Stimulated activated CD8-positive, alpha-beta memory T cell treated with anti-CD3 and anti-CD28 coated beads, Interleukin-12 subunit alpha, Interleukin-12 subunit beta, amount 100 ng/mL, for 24 hours (primary cell): ENCODE data around the gene CACUL1.
"Not testable (repeated sequence)": the region's sequence is repeated elsewhere in the genome, so short reads cannot be mapped to it uniquely, and the experiment has no call there.

Experiments
- DNase-seq: peaks from one replicate; pipeline ENCODE4 v3.0.0-alpha.2; 2020; ENCODE audit errors: extremely low read depth

The CACUL1 gene

GRCh38 chr10:118768041-118768919 lies 13.5 kb upstream of the CACUL1 start:
- DNase-seq, result no peak

DNA sequence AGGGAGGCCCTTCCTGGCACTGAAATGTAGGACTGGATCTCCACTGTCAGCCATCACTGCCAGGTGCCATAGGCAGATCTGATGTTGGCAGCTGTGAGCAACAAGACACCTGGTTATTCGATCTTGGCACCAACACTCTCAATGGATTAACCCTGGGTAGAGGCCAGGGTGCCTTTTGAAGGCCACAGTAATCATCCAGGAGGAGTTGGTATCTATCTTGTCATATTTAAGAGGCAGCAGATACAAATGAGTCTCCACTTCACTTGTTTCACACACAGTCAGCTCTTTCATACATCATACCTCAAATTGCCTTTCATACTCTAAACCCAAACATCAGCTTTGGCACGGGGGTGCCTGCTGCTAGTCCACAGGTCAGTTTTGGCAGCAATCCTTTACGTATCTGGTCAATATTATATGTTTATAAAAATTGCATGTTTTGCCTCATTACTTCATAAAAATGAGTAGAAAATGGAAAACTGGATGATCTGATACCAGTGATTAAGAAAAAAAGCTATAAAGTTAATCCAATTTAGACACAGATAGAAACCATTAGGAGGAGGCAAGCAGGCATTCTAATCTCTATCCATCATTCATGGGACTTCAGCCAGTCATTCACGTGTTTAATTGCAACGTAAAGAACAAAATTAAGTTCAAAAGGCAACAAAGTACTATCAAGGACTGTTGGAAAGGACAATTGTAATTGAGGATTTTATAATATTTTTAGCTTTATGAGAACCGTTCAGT lies 12.7 kb upstream of the CACUL1 start:
- no peak for DNase-seq

DNA sequence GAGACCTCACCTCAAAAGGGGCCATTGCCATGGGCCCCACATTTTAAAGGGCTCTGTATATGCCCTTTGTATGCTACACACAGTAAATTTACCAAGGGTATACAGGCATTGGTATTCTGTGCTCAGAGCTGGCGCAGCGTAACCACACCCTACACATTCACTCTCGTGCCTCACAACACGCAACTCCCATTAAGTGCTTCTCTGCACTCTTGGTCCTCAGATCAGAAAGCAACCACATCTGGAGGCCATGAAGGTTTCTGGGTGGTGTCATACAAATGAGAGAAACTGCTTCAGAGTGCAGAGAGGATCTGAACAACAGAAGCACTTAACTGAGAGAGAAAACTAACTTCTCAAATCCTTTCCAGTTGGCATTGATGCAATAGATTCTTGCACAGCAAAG lies 9.4 kb upstream of the CACUL1 start:
- no peak for DNase-seq

- DNase-seq, result no peak
These were observed 8.6 kb upstream of the CACUL1 start for GRCh38 chr10:118763202-118763988.

- no peak for DNase-seq
These were observed 5.5 kb upstream of the CACUL1 start for GRCh38 chr10:118760265-118760664.

- DNase-seq, result no peak
These were observed 3.7 kb upstream of the CACUL1 start for GRCh38 chr10:118758449-118758848.

- no peak for DNase-seq
These were observed 578 bp downstream of the CACUL1 start for GRCh38 chr10:118754229-118754555.

DNA sequence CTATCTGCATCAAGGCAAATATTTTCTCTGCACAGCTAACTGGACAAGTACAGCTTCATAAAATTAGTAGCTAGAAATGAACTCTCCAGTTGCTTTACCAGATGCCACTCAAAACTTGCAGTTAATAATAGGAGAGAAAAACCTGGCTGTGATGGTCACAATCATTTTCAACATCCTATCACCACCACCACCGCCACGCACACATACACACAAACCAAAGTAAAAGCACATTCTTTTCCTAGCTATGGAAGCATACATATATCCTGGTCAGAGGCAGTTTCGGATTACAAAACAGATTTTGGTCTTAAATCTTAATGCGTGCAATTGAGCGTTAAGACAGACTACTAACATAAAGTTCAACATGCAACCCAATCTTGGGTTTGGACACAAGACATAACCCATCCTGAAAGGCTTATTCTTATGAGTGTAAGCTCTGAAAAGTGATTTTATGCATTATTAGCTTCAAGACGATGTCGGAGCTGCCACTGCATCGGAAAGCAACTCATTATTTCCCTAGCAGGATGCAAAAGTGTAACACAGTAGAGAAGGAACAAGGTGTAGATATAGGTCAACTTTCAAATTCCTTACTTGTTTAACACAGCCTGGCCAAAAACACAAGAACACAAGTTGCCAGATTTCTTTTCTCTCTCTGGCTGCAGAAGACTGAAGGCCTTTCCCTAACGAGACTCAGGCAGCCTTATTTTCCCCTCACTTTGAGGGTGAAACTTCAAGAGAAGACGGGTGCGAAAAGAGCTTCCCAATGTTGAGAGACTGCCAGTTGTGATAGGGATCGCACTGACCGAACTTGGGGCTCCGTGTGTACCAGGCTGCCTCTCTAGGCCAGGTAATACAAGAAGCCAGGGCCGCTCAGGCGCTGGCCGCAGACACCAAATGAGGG lies 1.2 kb downstream of the CACUL1 start:
- DNase-seq, result no peak

- DNase-seq, result no peak
These were observed 2.4 kb downstream of the CACUL1 start for GRCh38 chr10:118752409-118752808.

DNA sequence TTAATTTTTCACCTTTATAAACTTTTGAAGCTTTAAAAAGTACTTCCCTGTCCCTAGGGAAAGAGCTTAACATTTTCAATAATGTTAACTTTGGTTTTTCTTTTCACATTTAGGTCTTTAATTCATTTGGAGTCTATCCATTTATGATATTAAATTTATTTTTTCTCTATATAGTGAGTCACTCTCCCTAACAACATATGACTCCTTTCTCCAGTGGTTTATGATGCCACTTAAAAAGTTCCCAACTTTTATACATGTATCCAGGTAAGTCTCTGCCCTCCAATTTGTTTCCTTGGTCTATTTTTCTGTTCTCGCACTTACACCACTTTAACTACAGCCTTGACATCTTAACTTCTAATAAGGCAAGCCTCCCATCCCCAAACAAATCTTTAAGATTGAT lies 3.5 kb downstream of the CACUL1 start:
- DNase-seq, result no peak

- no peak for DNase-seq
These were observed 6.7 kb downstream of the CACUL1 start for GRCh38 chr10:118748041-118748440.

DNA sequence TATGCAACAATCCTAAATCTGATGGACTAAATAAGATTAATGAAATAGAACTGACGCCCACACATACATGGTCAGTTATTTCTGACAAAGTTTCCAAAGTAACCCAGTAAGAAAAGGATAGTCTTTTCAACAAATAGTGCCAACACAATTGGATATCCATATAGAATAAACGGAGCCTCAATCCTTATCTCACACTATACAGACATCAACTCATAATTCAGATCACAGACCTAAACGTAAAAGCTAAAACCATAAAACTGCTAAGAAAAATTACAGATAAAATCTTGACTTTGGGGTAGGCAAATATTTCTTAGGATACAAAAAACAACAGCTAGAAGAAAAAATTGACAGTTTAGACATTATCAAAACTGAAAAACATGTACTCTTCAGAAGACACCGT lies 8.5 kb downstream of the CACUL1 start:
- DNase-seq, result no peak

DNA sequence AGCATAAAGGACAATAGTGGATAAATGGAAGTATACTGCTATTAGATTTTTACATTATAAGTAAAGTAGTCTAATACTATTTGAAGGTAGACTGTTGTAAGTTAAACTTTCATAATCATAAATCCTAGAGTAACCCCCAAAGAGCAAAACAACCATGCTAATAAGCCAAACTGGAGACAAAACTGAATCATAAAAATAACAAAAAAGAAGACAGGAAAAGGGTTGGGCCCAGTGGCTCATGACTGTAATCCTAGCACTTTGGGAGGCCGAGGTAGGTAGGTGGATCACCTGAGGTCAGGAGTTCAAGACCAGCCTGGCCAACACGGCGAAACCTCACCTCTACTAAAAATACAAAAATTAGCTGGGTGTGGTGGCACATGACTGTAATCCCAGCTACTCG lies 9.7 kb downstream of the CACUL1 start:
- no peak for DNase-seq

- DNase-seq, result not testable (repeated sequence)
These were observed 10.3 kb downstream of the CACUL1 start for GRCh38 chr10:118744346-118744918.

DNA sequence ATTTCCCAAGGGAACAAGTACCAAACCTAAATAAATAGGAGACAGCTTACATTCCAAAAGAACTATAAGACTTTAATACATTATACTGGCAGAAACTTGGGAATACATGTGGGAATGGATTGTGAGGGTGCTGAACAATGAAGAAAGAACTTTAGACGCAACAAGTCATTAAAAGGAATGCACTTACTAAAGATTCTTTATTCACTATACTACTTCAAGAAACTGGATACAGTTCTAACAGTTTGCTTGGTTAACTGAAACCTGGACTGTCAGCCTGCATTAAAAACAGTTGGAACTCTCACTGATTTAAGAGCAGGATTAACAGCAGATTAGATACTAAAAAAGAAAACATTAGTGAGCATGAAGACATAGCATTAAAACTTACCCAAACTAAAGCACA lies 12.0 kb downstream of the CACUL1 start:
- no peak for DNase-seq

GRCh38 chr10:118742032-118742431 lies 12.7 kb downstream of the CACUL1 start:
- DNase-seq, result no peak

- DNase-seq, result no peak
These were observed 16.4 kb downstream of the CACUL1 start for GRCh38 chr10:118738406-118738805.

DNA sequence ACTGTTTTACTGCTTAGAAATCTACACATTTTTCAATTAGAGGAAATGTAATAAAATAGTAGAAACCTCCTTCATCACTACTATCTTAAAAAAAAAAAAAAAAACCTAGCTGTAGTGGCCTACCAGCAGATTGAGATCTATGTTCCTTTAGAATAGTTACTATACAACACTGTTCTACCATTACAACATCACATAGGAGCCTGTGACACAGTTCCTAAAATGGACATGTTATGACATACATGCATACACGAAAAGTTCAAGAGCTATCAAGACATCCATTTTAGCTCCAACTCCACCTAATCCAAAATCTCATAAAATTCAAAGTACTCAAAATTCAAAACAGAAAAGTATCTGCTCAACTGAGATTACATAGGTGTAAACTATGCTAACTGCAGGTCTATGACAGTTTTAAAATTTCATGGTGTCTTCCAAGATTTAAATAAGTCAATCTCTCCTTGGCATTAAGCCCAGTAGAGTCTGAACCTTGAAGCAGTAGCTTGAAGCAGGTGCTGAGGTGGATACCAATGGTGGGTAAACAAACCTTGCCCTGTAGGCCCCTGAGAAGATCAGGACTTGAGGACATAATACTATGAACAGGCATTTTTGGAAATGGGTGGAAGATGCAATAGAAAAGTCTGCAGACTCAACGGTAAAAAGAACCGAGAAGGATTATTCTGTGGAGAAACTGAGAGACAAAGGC lies 17.0 kb downstream of the CACUL1 start:
- no peak for DNase-seq

DNA sequence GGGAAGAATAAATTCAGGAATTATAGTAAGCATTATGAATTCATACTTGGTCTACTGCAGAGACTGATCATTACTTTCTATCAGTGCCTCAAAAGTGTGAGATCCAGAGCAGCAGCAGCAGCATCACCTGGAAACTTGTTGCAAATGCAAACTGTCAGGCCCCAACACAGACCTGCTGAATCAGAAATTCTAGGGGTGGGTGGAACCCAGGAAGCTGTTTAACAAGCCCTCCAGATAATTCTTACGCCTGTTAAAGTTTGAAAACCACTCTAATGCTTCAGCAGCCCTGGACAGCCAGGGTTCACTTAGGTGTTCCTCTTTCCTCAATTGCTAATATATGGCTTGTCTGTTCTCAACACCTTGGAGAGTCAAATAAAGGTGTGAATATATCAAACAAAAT lies 19.5 kb downstream of the CACUL1 start:
- no peak for DNase-seq

DNA sequence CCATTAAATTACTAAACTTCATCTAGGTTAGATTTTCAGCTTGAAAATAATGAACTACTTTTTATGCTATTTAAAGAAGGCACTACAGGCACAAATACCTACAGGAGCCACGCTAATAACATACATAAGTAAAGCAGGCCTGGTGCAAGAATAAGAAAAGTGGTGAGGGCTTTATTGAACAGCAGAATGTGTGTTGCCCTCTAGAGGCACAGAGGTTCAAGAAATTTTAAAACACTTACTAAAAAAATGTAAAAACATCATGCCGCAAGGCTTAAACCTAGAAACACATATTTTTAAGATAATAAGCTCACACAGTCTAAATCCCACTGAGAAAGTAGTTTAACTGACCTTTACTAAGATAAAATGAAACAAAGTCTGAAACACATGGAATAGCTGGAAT lies 20.3 kb downstream of the CACUL1 start:
- DNase-seq, result no peak
